Psoas muscle (tissue), 8 donors: ENCODE results near the gene MB21D2. TPM values are rescaled to one million over a fixed set of nuclear protein-coding genes. Genes with fewer than 3 reads are reported as not detected.
A peak's percentile ranks its signal among the peaks of the same experiment; 100 is the strongest.

ENCODE experiments used
- ATAC-seq, 4 donors: fragments of 200-7000 bp; cut with Tn5 transposase; one replicate each; pipeline ENCODE4 v1.9.1; 2020; ENCODE audit warnings: moderate library complexity in 3 of 4, mild to moderate bottlenecking in 2 of 4
- DNase-seq, 2 donors: peaks; one replicate each; pipeline ENCODE4 v3.0.0-alpha.2; 2020
- H3K27ac ChIP-seq: fragments of 200-600 bp; one replicate; pipeline ENCODE4 v1.8.0; 2022
- H3K27me3 ChIP-seq, 3 donors: fragments of 200-600 bp in 1 of 3; one replicate each; pipeline versions ENCODE4 v1.6.1 to v1.8.0; 2013 to 2022; ENCODE audit warnings: low read length in 2 of 3, mild to moderate bottlenecking in 2 of 3, moderate library complexity in 1 of 3; ENCODE audit not compliant: insufficient read depth in 3 of 3
- H3K36me3 ChIP-seq, 2 donors: fragments of 200-600 bp in 1 of 2; one replicate each; pipeline versions ENCODE4 v1.6.1 to v1.8.0; 2013 to 2022; ENCODE audit warnings: low read depth in 1 of 2, mild to moderate bottlenecking in 1 of 2, moderate library complexity in 1 of 2; ENCODE audit not compliant: insufficient read depth in 1 of 2
- H3K4me1 ChIP-seq: fragments of 200-600 bp; one replicate; pipeline ENCODE4 v1.8.0; 2022
- H3K4me3 ChIP-seq: fragments of 200-600 bp; one replicate; pipeline ENCODE4 v1.8.0; 2022; ENCODE audit warnings: mild to moderate bottlenecking
- H3K9me3 ChIP-seq: fragments of 200-600 bp; one replicate; pipeline ENCODE4 v1.8.0; 2022
- WGBS, 3 donors: extraction: QIAGEN DNeasy Blood & Tissue Kit; methylation state at CpG; one replicate each; pipeline versions ENCODE4 v1.1.6 to v1.1.7; 2013; 5-methylcytosine and 5-hydroxymethylcytosine counted together
- intact Hi-C, 2 donors: fragments of 100-400 bp; cut with DNase I; formaldehyde crosslinking; loops; one replicate each; pipeline versions ENCODE4 v1.11.0 to v1.14.2; 2022
- polyA plus RNA-seq, 3 donors: library from polyadenylated mRNA; stranded (reverse); fragments of 200-250 nt; gene quantifications; one replicate each; pipeline ENCODE4 v1.2.3, GENCODE V29; 2013
- total RNA-seq, 4 donors: library from RNA; stranded (reverse); fragmentation: NEBNext Ultra II Directional in 2 of 4; extraction: Animal tissue kit (Norgen Biotek cat#: 25700) in 2 of 4; gene quantifications; one replicate each; pipeline versions ENCODE4 v1.2.1 to v1.2.4, GENCODE V29; 2021 to 2023
- TF ChIP-seq, protein P1 (sequence below): fragments of 200-600 bp; IDR thresholded peaks from one replicate; pipeline ENCODE4 v1.8.0; 2022; ENCODE audit warnings: antibody characterized with exemption
- donor health status: healthy with polysubstance abuse.
- donor health status: DM: no; HTN: no; CAD: no; lungs with moderate emphysema.
- donor health status: Bipolar disorder and iron deficiency.
- donor health status: healthy.
- donor health status: DM: yes; HTN: yes; CAD: no.
- donor health status: DM: no; HTN: no; CAD: no.
- donor health status: DM: no; HTN: no; CAD: no.
- donor health status: DM: yes; HTN: yes; CAD: no.

Gene MB21D2
- total and polyA plus RNA-seq, 7 donors, result 0.61 to 2.6 (median 1.3) TPM

DNA sequence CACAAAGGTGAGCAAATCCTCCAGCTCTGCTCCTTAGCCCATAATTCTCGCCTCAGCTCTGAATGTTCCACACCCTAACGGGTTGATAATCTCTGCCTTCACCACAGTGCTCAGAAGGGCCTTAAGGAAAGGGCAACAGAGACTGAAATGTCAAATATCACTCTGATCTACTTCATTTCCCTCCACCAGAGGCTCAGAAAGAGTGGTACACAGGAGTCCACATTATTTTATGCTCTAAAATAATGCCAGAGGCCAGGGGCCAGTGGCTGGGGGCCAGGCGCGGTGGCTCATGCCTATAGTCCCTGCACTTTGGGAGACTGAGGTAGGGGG is 72.2 kb downstream of the MB21D2 start:
- intact Hi-C loops, result no loop called here
- Histone ChIP-seq H3K4me1 (peaks cover 20% of the 10 kb centered on the region), H3K36me3 (no peaks in the 10 kb centered on the region), H3K27ac (no peak overlapping the region), H3K4me3 (no peak overlapping the region), H3K9me3 (no peaks in the 10 kb centered on the region), H3K27me3 (no peaks in the 10 kb centered on the region)
- ATAC-seq, result no peak
- DNase-seq, result no peak
- TF ChIP-seq, protein P1, sequence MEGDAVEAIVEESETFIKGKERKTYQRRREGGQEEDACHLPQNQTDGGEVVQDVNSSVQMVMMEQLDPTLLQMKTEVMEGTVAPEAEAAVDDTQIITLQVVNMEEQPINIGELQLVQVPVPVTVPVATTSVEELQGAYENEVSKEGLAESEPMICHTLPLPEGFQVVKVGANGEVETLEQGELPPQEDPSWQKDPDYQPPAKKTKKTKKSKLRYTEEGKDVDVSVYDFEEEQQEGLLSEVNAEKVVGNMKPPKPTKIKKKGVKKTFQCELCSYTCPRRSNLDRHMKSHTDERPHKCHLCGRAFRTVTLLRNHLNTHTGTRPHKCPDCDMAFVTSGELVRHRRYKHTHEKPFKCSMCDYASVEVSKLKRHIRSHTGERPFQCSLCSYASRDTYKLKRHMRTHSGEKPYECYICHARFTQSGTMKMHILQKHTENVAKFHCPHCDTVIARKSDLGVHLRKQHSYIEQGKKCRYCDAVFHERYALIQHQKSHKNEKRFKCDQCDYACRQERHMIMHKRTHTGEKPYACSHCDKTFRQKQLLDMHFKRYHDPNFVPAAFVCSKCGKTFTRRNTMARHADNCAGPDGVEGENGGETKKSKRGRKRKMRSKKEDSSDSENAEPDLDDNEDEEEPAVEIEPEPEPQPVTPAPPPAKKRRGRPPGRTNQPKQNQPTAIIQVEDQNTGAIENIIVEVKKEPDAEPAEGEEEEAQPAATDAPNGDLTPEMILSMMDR, result no peak
- WGBS, 3 donors, result 93 to 95% (median 93%) methylated on average over 4 of the region's 4 CpGs

DNA sequence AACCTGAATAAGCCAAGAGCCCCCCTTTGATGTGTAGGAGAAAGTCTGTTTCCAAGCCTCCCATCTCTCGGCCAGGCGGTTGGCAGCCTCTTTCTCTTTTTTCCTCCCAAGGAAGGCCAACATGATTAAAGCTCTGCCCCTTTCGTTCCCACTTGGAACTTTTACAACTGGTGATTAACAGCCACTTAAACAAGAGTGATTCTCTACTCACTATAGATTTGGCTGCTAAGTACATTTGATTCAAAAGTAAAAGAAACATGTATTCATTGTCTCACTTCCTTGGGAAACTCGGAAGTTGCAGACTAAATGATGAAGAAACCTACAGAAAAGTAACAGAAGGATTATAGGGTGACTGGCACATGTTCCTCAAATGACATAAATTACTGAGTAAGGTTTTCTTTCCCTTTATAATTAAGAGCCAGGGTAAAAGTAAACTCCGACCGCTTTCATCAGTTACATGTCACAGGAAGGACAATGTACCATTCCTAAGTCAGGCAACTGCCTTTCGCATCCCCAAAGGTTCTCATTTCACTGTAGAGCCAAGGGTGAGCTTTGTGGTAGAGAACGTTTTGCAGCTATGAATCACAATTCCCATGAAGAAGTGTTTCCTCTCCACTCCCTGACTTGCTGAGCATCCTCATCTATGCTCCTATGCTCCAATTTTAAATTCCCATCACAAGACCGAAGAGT is 72.7 kb downstream of the MB21D2 start:
- TF ChIP-seq, protein P1, result no peak
- WGBS, 3 donors, result 88 to 91% (median 88%) methylated on average over 9 of the region's 9 CpGs
- intact Hi-C loops, result no loop called here
- Histone ChIP-seq H3K36me3 (no peaks in the 10 kb centered on the region), H3K4me3 (no peak overlapping the region), H3K27me3 (no peaks in the 10 kb centered on the region), H3K27ac (no peak overlapping the region), H3K9me3 (no peaks in the 10 kb centered on the region), H3K4me1 (peaks cover 20% of the 10 kb centered on the region)
- DNase-seq (no peak), ATAC-seq (no peak)

DNA sequence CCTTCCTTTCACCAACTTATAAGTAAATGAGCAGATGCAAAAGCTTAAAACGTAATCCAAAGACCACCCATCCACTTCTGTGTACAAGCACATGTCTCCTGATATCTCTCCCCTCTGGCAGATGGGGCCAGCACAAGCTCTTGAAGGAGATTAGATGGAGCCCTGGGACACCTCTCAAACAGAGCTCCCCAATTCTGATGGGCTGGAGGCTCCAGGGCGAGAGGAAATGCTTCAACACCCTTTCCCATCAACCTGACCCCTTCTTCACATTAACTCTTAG is 73.2 kb downstream of the MB21D2 start:
- no peaks in the 10 kb centered on the region for H3K9me3 ChIP-seq
- WGBS, 3 donors, result 90 to 98% (median 95%) methylated on average over 2 of the region's 2 CpGs

DNA sequence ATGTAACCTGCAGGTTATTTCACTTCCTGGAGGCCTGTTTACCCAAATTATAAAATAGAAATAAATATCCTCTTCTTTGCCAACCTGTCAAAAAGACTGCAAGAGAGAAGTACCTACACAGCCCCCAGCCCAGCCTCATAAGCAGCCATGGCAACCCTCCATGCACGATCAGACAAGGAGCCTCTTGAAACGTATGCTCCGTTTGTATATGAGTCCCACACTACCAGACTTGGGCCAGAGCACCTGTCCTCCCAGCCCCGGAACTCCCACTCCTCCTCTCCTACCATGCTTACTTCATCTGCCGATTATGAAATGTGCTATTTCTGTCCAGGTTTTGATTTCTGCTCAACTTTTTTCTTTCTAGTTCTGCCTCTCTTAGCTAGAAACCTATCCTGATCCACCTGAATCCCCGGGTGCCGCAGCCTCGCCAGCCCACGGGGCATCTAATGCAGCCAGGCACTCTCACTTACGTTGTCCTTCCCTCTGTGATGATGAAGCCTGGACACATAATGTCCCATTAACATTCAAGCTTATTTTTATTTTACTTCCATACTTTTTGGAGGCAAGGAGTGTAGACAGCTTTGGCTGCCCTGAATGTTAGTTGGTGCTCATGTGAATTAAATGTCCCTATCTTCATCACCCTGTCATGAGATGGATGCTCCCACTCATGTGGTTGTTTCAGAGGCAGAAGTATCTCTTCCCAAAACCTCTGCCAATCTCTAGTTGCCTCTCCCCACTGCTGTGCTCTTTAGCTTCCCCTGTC is 73.8 kb downstream of the MB21D2 start:
- intact Hi-C loops, result no loop called here
- no peak overlapping the region for H3K27ac ChIP-seq
- no peaks in the 10 kb centered on the region for H3K9me3 ChIP-seq
- TF ChIP-seq, protein P1, result no peak
- no peaks in the 10 kb centered on the region for H3K36me3 ChIP-seq
- no peaks in the 10 kb centered on the region for H3K27me3 ChIP-seq
- DNase-seq (no peak), ATAC-seq (peak in 2 of 4 donors; percentile 27 to 43)
- peaks cover 20% of the 10 kb centered on the region for H3K4me1 ChIP-seq
- H3K4me3 ChIP-seq, result no peak overlapping the region
- 52 to 68% (median 55%) methylated on average over 10 of the region's 10 CpGs for WGBS, 3 donors

More for the DNA sequence above, 73.2 kb downstream of the MB21D2 start:
- H3K27ac ChIP-seq, result no peak overlapping the region
- no peak overlapping the region for H3K4me3 ChIP-seq
- ATAC-seq, result no peak
- no peaks in the 10 kb centered on the region for H3K27me3 ChIP-seq
- intact Hi-C loops, result no loop called here
- no peak for DNase-seq
- TF ChIP-seq, protein P1, result no peak
- no peaks in the 10 kb centered on the region for H3K36me3 ChIP-seq
- peaks cover 20% of the 10 kb centered on the region for H3K4me1 ChIP-seq
